T-helper 9 cell (primary cell): ENCODE measurements around the gene PFKFB3.
"Not testable (repeated sequence)": the region's sequence is repeated elsewhere in the genome, so short reads cannot be mapped to it uniquely, and the experiment has no call there.

Experiments
- DNase-seq: peaks from one replicate; pipeline ENCODE4 v3.0.0-alpha.2; 2020

PFKFB3 gene

DNA sequence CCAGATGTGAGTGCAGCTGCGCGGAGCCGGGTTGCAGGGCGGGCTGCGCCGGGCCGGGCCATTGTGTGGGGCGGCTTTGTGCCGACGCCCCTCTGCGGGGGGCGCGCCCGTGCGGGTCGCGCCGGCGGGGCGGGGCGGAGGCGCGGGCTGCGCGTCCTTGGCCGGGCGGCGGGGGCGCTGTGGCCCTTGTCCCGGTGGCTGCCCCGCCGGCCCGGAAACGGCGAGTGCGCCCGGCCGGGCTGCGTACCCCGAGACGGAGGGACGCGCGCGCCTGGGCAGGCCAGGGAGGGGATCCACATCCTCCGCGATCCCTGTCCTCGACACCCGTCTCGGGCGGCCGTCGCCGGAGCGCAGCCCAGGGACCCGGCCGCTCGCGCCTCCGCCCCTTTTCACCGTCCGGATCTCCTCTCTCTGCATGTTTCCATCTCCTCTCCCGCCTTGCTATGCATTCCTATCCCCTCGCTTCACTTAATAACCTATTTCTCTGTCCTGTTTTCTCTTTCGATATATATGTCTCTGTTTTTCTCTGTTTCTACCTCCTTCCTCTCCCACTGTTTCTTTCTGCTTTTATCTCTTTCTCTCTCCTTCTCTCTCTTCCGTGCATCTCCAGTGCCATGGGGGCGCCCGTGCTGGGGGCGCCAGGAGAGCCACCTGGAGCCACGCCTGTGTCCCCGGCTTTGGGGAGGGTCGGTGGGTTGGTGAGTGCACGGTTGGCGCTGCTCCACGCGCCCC, 765 bp downstream of the PFKFB3 start:
- peak; percentile 39 for DNase-seq

DNA sequence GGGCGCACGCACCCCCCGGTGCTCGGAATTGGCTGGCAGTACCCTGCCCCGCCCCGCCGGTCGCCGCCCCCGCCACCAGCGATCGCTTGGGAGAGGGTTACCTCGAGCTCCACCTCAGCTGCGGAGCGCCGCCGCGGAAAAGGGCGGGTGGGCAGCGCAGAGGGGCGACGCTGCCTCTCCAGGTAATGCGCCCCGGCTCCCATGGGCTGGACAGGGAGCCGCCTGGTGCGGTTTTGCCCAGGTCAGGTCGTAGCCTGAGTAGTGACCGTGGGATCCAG, 1.3 kb downstream of the PFKFB3 start:
- DNase-seq: peak; percentile 37

GRCh38 chr10:6204341-6205191, 1.8 kb downstream of the PFKFB3 start:
- no peak for DNase-seq

DNA sequence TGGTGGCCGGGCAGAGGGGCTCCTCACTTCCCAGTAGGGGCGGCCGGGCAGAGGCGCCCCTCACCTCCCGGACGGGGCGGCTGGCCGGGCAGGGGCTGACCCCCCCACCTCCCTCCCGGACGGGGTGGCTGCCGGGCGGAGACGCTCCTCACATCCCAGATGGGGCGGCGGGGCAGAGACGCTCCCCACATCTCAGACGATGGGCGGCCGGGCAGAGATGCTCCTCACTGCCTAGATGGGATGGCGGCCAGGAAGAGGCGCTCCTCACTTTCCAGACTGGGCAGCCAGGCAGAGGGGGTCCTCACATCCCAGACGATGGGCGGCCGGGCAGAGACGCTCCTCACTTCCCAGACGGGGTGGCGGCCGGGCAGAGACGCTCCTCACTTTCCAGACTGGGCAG, 3.8 kb downstream of the PFKFB3 start:
- not testable (repeated sequence) for DNase-seq

- DNase-seq: no peak
These were observed 4.9 kb downstream of the PFKFB3 start for GRCh38 chr10:6207658-6208057.

DNA sequence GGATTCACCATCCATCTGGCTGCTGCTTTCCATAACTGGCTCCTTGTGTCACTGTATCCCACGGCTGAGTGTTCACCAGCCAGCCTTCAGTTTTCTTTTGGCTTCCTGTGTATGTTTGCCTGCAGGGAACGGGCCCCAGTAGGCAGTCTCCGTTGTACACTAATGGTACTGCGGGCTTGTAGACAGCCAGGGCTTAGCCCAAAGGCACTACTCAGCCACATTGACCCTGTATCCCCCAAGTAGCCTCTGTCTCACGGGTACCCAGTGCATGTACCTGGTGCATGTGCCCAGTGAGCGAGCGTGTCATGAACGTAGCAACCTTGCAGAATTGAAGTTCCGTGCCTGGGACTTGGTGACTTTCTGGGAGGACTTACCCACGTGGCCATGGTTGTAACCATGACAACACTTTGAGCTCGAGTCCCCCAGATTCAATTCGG, 6.1 kb downstream of the PFKFB3 start:
- DNase-seq: no peak

- no peak for DNase-seq
These were observed 8.6 kb downstream of the PFKFB3 start for GRCh38 chr10:6211341-6211670.

DNA sequence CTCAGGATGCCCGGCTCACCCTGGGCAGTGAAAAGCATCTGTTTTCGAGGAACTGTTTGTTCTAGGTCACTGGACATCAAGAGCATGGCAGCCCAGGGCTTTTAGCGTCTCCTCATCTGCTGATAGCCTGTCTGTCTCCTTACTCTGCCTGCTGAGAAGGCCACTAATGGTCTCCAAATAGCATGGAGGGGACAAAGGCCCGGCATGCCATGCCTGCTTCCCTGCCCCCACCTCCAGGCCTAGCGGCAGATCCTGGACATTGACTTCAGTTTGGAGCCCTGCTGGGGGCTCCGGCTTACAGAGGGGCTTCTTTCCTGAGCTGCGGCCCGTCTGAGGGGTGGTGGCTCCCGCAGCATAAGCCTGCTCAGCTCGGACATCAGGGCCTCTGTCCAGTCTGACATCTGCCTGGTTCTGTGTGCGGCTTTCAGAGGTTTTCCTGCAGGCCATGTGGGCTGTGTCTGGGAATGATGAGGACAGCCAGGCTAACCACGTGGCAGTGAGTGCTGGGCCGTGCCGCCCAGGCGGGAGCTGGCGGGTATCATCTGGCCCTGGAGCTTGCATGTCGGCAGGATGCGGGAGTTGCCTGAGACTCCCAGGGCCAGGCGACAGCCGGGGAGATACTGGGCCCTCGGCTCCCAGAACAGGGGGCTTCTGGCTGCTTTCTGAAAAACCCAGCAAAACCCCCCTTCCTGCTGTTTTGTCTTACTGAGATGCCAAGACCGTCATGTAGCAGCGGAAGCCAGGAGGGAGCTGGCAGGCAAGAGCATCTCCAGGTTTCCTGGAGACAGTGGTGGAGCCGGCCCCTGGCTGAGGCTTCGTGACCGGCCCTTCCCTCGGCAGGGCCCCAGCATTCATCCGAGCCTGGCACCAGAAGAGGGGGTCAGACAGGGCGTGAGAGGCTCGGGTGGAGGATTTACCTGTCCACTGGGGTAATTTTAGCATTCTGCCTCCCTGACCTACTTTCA, 9.2 kb downstream of the PFKFB3 start:
- DNase-seq: no peak

- DNase-seq: no peak
These were observed 10.1 kb downstream of the PFKFB3 start for GRCh38 chr10:6212806-6213205.

DNA sequence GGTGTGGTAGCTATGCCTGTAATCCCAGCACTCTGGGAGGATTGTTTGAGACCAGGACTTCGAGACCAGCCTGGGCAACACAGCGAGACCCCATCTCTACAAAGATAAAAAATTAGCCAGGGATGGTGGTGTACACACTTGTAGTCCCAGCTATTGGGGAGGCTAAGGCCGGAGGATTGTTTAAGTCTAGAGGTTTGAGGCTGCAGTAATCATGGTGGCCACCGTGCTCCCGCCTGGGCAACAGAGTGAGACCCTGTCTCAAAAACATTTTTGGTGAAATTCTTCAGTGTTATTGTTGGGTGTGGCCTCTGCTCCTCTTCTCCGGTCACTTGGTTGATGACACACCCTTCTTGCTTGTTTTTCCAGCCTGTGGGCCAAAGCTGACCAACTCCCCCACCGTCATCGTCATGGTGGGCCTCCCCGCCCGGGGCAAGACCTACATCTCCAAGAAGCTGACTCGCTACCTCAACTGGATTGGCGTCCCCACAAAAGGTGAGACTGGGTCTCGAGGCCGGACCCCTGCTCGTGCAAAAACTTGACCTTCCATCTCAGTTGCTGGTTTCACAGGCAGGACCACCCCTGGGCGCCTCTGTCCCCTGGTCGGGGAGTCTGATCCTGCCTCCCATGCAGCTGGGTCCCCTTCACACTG, 10.6 kb downstream of the PFKFB3 start:
- DNase-seq: no peak

DNA sequence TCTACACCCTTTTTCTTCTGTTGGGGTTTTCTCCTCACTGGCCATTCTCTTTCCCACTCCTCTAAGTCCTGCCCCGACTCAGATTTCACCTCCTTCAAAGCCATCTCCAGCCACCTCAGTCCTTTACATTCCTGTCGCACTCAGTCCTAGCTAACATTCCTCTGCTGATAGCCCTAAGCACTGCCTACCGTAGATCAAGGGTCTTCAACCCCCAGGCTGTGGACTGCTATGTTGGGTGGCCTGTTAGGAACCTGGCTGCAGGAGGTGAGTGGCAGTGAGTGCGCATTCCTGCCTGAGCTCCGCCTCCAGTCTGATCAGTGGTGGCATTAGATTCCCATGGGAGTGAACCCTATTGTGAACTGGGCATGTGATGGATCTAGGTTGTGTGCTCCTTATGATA, 11.2 kb downstream of the PFKFB3 start:
- DNase-seq: no peak

- DNase-seq: no peak
These were observed 11.9 kb downstream of the PFKFB3 start for GRCh38 chr10:6214612-6215011.

DNA sequence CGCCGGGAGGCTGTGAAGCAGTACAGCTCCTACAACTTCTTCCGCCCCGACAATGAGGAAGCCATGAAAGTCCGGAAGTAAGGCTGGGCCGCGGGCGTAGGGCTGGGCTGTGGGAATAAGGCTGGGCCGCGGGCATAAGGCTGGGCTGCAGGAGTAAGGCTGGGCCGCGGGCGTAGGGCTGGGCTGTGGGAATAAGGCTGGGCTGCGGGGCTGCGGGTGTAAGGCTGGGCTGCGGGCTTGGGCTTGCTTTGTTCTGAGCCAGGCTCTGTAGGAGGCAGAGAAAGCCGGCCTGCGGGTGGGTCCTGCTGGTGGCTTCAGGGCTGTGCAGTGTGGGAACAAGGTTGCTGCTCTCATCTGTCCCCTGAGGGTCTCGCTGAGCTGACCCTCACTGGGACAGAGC, 12.5 kb downstream of the PFKFB3 start:
- no peak for DNase-seq

- no peak for DNase-seq
These were observed 13.2 kb downstream of the PFKFB3 start for GRCh38 chr10:6215683-6216484.

DNA sequence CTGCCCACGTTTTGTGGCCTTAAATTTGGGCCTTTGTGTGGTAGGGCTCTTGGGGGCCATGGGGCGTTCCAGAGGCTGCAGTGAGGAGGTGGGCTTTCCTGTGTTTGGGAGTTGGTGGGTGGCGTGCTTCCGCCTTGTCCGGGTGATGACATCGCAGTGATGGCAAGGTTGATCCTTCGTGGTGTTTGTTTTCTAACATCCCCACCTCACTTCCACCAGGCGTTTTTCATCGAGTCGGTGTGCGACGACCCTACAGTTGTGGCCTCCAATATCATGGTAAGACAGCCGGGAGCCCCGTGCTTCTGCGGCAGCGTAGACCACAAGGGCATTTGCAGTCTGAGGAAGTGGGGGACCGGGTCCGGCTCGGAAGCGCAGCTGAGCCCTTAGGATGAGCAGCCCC, 14.2 kb downstream of the PFKFB3 start:
- DNase-seq: no peak

GRCh38 chr10:6217611-6218010, 14.9 kb downstream of the PFKFB3 start:
- DNase-seq: no peak

DNA sequence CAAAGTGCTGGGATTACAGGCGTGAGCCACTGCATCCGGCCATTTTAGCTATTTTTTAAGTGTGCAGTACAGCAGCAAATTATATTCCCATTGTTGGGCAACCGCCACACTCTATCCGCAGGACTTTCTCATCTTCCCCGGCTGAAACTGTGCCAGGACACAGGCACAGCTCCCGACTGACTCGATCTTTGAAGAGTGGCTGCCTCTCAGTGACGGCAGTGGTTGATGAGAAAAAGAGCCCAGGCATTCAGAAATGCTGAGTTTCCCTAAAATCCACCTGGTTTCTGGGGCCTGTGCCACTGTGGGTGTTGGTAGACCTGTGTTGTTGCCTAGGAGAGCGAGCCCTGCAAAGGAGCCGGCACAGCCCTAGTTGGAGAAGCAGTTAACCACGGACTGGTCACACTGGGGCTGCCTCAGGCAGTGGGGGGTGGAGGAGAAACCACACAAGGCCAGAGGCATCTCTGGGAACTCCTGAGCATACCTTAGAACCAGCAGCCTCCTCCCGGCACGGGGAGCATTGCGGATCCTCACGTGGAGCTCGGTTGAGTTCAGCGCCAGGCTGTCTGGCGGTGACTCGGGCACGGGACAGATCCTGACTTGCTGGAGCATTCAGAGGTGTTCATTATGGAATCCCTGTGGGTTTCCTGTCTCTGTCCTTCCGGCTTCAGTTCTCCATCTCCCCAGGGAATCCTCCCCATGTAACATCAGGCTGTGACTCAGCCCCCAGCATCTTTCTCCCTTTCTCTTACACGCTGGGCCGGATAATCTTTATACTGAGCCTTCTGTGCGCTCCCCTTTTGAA, 16.2 kb downstream of the PFKFB3 start:
- no peak for DNase-seq

DNA sequence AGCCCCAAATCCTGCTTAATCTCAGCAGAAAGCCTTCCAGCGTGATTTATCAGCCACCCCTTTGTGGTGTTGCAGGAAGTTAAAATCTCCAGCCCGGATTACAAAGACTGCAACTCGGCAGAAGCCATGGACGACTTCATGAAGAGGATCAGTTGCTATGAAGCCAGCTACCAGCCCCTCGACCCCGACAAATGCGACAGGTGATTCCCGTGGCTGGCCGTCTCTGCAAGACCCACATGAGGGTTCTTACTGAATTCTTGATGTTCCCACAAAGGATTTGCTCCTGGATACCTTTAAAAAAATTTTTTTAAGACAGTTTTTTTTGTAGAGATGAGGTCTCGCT, 16.7 kb downstream of the PFKFB3 start:
- DNase-seq: no peak

GRCh38 chr10:6220418-6221191, 17.9 kb downstream of the PFKFB3 start:
- DNase-seq: no peak

GRCh38 chr10:6221192-6221940, 18.6 kb downstream of the PFKFB3 start:
- no peak for DNase-seq
